ENCODE data around the gene TP53INP2. TPM values are rescaled to one million over a fixed set of nuclear protein-coding genes. Genes with fewer than 3 reads are reported as not detected.
"Not testable (repeated sequence)": the region's sequence is repeated elsewhere in the genome, so short reads cannot be mapped to it uniquely, and the experiment has no call there.

TP53INP2 gene
- total and polyA plus RNA-seq, 2 donors (not counting 3 experiments of a cell fraction or from before 2014, with no cell fraction given) = 18.3 to 30.5 TPM

- BruUV-seq (replicated peaks) = no TSS peak
- peak; percentile 12 for FAIRE-seq
- Histone ChIP-seq H4K20me1 (replicated peaks; ENCODE audit: control insufficient read depth, extremely low read depth, insufficient read depth, low read length) (no peaks in the 10 kb centered on the region), H3K4me1 (ENCODE audit: control insufficient read depth, extremely low read depth, insufficient read depth, low read length) (no peaks in the 10 kb centered on the region), H3K9ac (replicated peaks; ENCODE audit: extremely low read depth, insufficient read depth, low read length) (no peak overlapping the region), H3K9me1 (replicated peaks; ENCODE audit: control insufficient read depth, extremely low read depth, insufficient read depth, low read length) (no peaks in the 10 kb centered on the region), H3K27ac (ENCODE audit: insufficient read depth, low read depth, low read length) (no peak overlapping the region), H3K27me3 (ENCODE audit: control insufficient read depth in 2 of 2, insufficient read depth in 2 of 2, low read length in 2 of 2) (no peaks in the 10 kb centered on the region), H3K36me3 (ENCODE audit: control insufficient read depth in 2 of 2, extremely low read depth in 1 of 2, insufficient read depth in 2 of 2, low read length in 2 of 2) (no peaks in the 10 kb centered on the region), H3K9me3 (replicated peaks; ENCODE audit: control insufficient read depth, insufficient read depth, low read length) (no peaks in the 10 kb centered on the region), H3K4me2 (ENCODE audit: insufficient read depth, low read length) (no peak overlapping the region), H3K79me2 (ENCODE audit: control insufficient read depth, insufficient read depth, low read length) (peaks cover 2% of the 10 kb centered on the region), H2AFZ (ENCODE audit: low read depth, low read length) (no peak overlapping the region), H3K4me3 (replicated peaks in 1 of 3; ENCODE audit: insufficient read depth in 1 of 3, low read depth in 1 of 3, low read length in 3 of 3) (no peak overlapping the region)
- no peak for TF ChIP-seq GATA2 (IDR thresholded peaks at IDR 0.05; ENCODE audit: insufficient read depth, insufficient read length, low read depth, low read length)
- no peak for DNase-seq (ENCODE audit: low read depth, low spot score)
- POLR2A ChIA-PET = no interaction called here
- CTCF ChIA-PET = interaction anchor here (1.3 to 1.4 kb wide), 2 partner anchors 19 to 28 kb away, joined by 4 to 5 read pairs; no protein-coding TSS in a partner anchor
- intact Hi-C loops (cut with micrococcal nuclease) = no loop called here
- dilution Hi-C loops (cut with MboI; ENCODE audit: extremely low pct_ligation_motif_present, low sequenced_read_pairs) = no loop called here
Observed at GRCh38 chr20:34663213-34663943, 40.8 kb upstream of the TP53INP2 start.

- dilution Hi-C loops (cut with MboI; ENCODE audit: extremely low pct_ligation_motif_present, low sequenced_read_pairs); intact Hi-C loops (cut with micrococcal nuclease); H4K20me1 ChIP-seq (replicated peaks; ENCODE audit: control insufficient read depth, extremely low read depth, insufficient read depth, low read length); FAIRE-seq; DNase-seq (ENCODE audit: low read depth, low spot score); H3K4me2 ChIP-seq (ENCODE audit: insufficient read depth, low read length); H3K4me3 ChIP-seq (replicated peaks in 1 of 3; ENCODE audit: insufficient read depth in 1 of 3, low read depth in 1 of 3, low read length in 3 of 3); H3K9ac ChIP-seq (replicated peaks; ENCODE audit: extremely low read depth, insufficient read depth, low read length); POLR2A ChIA-PET; H3K9me3 ChIP-seq (replicated peaks; ENCODE audit: control insufficient read depth, insufficient read depth, low read length); H3K27me3 ChIP-seq (ENCODE audit: control insufficient read depth in 2 of 2, insufficient read depth in 2 of 2, low read length in 2 of 2); H3K9me1 ChIP-seq (replicated peaks; ENCODE audit: control insufficient read depth, extremely low read depth, insufficient read depth, low read length); H3K27ac ChIP-seq (ENCODE audit: insufficient read depth, low read depth, low read length); BruUV-seq (replicated peaks); H2AFZ ChIP-seq (ENCODE audit: low read depth, low read length); H3K36me3 ChIP-seq (ENCODE audit: control insufficient read depth in 2 of 2, extremely low read depth in 1 of 2, insufficient read depth in 2 of 2, low read length in 2 of 2); H3K4me1 ChIP-seq (ENCODE audit: control insufficient read depth, extremely low read depth, insufficient read depth, low read length); H3K79me2 ChIP-seq (ENCODE audit: control insufficient read depth, insufficient read depth, low read length): not testable (repeated sequence)
- CTCF ChIA-PET = interaction anchor here (1.0 to 1.4 kb wide), 2 partner anchors 24 to 30 kb away, joined by 4 read pairs; no protein-coding TSS in a partner anchor
Observed at GRCh38 chr20:34664751-34665150, 39.4 kb upstream of the TP53INP2 start.
